H1 (cell line): Measurements from ENCODE around the gene GPC6.

Experiments
- ATF2 ChIP-seq: IDR thresholded peaks from 2 replicates; pipeline ENCODE4 v1.6.1; 2012; ENCODE audit warnings: low read length, inconsistent platforms
- EZH2 ChIP-seq: fragments of 200-600 bp; sonication (generic); IDR thresholded peaks from 2 replicates; pipeline ENCODE4 v1.7.1; 2012; ENCODE audit warnings: low read depth, mild to moderate bottlenecking, moderate library complexity, low read length, inconsistent platforms; ENCODE audit not compliant: severe bottlenecking
- SIN3A ChIP-seq, 2 experiments: IDR thresholded peaks in 1 of 2; conservative IDR thresholded peaks in 1 of 2; 2 replicates each; pipeline ENCODE4 v1.6.1; 2011 to 2012; ENCODE audit warnings: low read length in 2 of 2, improper control_type of control experiment in 1 of 2, low read depth in 1 of 2, mild to moderate bottlenecking in 1 of 2
- SP1 ChIP-seq: IDR thresholded peaks from 2 replicates; pipeline ENCODE4 v1.6.1; 2011; ENCODE audit warnings: low read depth, low read length
- TAF1 ChIP-seq: IDR thresholded peaks from 2 replicates; pipeline ENCODE4 v1.6.1; 2011; ENCODE audit warnings: mild to moderate bottlenecking, low read depth, low read length
- TEAD4 ChIP-seq: IDR thresholded peaks from 2 replicates; pipeline ENCODE4 v1.6.1; 2012; ENCODE audit warnings: low read depth, low read length, inconsistent platforms, mixed read lengths
- YY1 ChIP-seq: IDR thresholded peaks from 2 replicates; pipeline ENCODE4 v1.6.1; 2011; ENCODE audit warnings: low read depth, mild to moderate bottlenecking, low read length
- ZNF274 ChIP-seq: IDR thresholded peaks from 2 replicates; pipeline ENCODE4 v1.7.0; 2012; ENCODE audit warnings: low read length, borderline replicate concordance; ENCODE audit errors: extremely low read depth
- TF ChIP-seq, protein P1 (sequence below): IDR thresholded peaks from 2 replicates; pipeline ENCODE4 v1.6.1; 2012; ENCODE audit warnings: inconsistent platforms
- TF ChIP-seq, protein P2 (sequence below), 3 experiments: IDR thresholded peaks; 1 replicate in 2 of 3; 2 replicates in 1 of 3; pipeline versions ENCODE4 v1.5.1 to v1.6.1; 2011; ENCODE audit warnings: low read length in 3 of 3, mild to moderate bottlenecking in 3 of 3, inconsistent platforms in 2 of 3, low read depth in 1 of 3, moderate library complexity in 1 of 3; ENCODE audit not compliant: insufficient read depth in 1 of 3; ENCODE audit errors: control extremely low read depth in 1 of 3

- TF ChIP-seq TEAD4 (no peak), TAF1 (no peak), EZH2 (no peak), ATF2 (no peak), ZNF274 (no peak), SP1 (no peak), SIN3A (conservative IDR thresholded peaks at IDR 0.05 in 1 of 2, IDR thresholded peaks at IDR 0.05 in 1 of 2; ENCODE audit: low read depth in 1 of 2, low read length in 2 of 2) (no peak), YY1 (no peak)
- TF ChIP-seq, protein P1, sequence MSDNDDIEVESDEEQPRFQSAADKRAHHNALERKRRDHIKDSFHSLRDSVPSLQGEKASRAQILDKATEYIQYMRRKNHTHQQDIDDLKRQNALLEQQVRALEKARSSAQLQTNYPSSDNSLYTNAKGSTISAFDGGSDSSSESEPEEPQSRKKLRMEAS, result no peak
- TF ChIP-seq, protein P2, sequence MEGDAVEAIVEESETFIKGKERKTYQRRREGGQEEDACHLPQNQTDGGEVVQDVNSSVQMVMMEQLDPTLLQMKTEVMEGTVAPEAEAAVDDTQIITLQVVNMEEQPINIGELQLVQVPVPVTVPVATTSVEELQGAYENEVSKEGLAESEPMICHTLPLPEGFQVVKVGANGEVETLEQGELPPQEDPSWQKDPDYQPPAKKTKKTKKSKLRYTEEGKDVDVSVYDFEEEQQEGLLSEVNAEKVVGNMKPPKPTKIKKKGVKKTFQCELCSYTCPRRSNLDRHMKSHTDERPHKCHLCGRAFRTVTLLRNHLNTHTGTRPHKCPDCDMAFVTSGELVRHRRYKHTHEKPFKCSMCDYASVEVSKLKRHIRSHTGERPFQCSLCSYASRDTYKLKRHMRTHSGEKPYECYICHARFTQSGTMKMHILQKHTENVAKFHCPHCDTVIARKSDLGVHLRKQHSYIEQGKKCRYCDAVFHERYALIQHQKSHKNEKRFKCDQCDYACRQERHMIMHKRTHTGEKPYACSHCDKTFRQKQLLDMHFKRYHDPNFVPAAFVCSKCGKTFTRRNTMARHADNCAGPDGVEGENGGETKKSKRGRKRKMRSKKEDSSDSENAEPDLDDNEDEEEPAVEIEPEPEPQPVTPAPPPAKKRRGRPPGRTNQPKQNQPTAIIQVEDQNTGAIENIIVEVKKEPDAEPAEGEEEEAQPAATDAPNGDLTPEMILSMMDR (IDR thresholded peaks at IDR 0.05; ENCODE audit: control extremely low read depth in 1 of 3, insufficient read depth in 1 of 3, low read depth in 1 of 3, low read length in 3 of 3), result no peak
Measured at GRCh38 chr13:94140511-94140910, 913.9 kb downstream of the GPC6 start.
